Umbilical cord (tissue), 2 donors: ENCODE data around the gene RGPD5. TPM values are rescaled to one million over a fixed set of nuclear protein-coding genes. Genes with fewer than 3 reads are reported as not detected.
"Not testable (repeated sequence)": the region's sequence is repeated elsewhere in the genome, so short reads cannot be mapped to it uniquely, and the experiment has no call there.

ENCODE experiments used
- DNase-seq: peaks from one replicate; pipeline ENCODE4 v3.0.0-alpha.2; 2015; ENCODE audit warnings: low spot score
- total RNA-seq: library from RNA; depleted of rRNA; stranded (reverse); fragments of >200 nt; gene quantifications from one replicate; pipeline ENCODE4 v1.2.3, GENCODE V29; 2014; ENCODE audit warnings: low replicate concordance; ENCODE audit not compliant: insufficient read depth

The RGPD5 gene
- total RNA-seq, 1 donor from 2014 or later = 42.1 TPM

DNA sequence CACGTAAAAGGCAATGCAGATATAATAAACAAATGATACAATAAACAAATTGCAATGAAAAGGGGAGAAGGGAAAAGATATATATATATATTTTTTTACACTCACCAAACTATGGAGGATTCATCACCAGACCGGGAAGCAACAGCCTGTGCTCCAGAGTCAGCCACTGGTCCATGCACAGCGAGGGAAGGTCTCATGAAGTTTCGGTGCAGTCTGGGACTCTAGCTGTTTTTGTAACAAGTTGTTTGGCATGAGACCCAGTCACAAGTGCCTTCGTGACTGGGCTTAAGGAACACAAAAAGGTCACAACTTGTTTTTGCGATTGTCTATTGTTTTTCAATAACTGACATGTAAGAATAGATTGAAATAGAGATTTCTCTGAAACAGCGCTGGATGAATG is 99.6 kb downstream of the RGPD5 start:
- DNase-seq = not testable (repeated sequence)

- DNase-seq = not testable (repeated sequence)
Measured at GRCh38 chr2:109894141-109894540, 100.0 kb downstream of the RGPD5 start.

GRCh38 chr2:109895090-109895869 is 101.2 kb downstream of the RGPD5 start:
- DNase-seq = not testable (repeated sequence)

GRCh38 chr2:109896212-109896611 is 102.1 kb downstream of the RGPD5 start:
- not testable (repeated sequence) for DNase-seq

DNA sequence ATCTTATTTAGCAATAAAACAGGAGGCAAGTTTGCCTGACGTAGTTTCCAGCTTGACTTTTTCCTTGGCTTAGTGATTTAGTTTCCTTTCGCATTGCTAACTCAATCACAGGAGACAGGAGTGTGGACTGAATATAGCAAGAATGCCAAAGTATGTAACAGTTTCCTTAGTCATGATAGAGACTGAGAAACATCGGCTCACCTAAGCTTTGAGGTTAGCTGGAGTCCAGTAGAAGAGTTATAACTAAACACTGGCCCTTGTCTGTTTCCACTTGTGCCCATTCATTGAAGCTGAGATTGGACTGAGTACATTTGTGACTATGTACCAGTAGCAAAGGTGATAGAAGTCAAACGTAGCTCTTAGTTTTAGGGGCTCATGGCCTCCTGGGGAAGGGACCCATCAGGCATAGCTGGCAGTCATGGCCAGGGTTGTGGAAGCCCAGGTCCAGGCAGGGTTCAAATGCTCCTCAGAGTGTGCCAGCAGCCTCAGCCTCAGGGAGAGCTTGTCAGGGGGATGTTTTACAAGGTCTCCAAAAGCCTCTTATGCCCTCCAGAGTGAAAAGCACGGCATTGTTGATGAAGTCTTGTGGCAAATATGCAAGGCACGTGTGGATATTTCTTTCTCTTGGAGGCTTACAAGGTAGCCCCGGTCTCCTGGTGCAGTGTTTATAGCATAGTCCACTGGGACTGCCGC is 103.8 kb downstream of the RGPD5 start:
- DNase-seq = not testable (repeated sequence)

GRCh38 chr2:109898462-109899336 is 104.6 kb downstream of the RGPD5 start, which contains the start of gene LIMS3:
Gene LIMS3 (plus strand): TSS chr2:109898688. CDS start chr2:109898729, 41 bp downstream.
- not testable (repeated sequence) for DNase-seq

- DNase-seq = not testable (repeated sequence)
Measured at GRCh38 chr2:109905796-109906195, 111.7 kb downstream of the RGPD5 start.

Other genes with a start within 250 kb of the RGPD5 start
- 121 TPM for gene SEPTIN10, start 180.3 kb upstream of the RGPD5 start, total RNA-seq
- gene SOWAHC, start 179.9 kb upstream of the RGPD5 start, total RNA-seq = 34.4 TPM
- gene LIMS3, start 104.4 kb downstream of the RGPD5 start, total RNA-seq = not detected